Ascending aorta (tissue), 2 donors: Measurements from ENCODE around the gene TMEM132C. TPM values are rescaled to one million over a fixed set of nuclear protein-coding genes. Genes with fewer than 3 reads are reported as not detected.
"Not testable (repeated sequence)": the region's sequence is repeated elsewhere in the genome, so short reads cannot be mapped to it uniquely, and the experiment has no call there.

Experiments
- DNase-seq, 2 donors: peaks; one replicate each; pipeline ENCODE4 v3.0.0-alpha.2; 2019; ENCODE audit warnings: low spot score in 2 of 2
- H3K27ac ChIP-seq, 2 donors: fragments of 200-600 bp; sonication (generic); one replicate each; pipeline ENCODE4 v1.5.1; 2016 to 2017; ENCODE audit warnings: mild to moderate bottlenecking in 1 of 2
- H3K27me3 ChIP-seq: fragments of 200-600 bp; sonication (generic); one replicate; pipeline ENCODE4 v1.5.1; 2017
- H3K36me3 ChIP-seq, 2 donors: fragments of 200-600 bp; sonication (generic); one replicate each; pipeline ENCODE4 v1.5.1; 2016
- H3K4me1 ChIP-seq, 2 donors: fragments of 200-600 bp; sonication (generic); one replicate each; pipeline ENCODE4 v1.5.1; 2016 to 2017; ENCODE audit warnings: mild to moderate bottlenecking in 1 of 2
- H3K4me3 ChIP-seq, 2 donors: fragments of 200-600 bp; sonication (generic); one replicate each; pipeline ENCODE4 v1.5.1; 2016 to 2017; ENCODE audit warnings: mild to moderate bottlenecking in 1 of 2
- H3K9me3 ChIP-seq, 2 donors: fragments of 200-600 bp; sonication (generic); one replicate each; pipeline ENCODE4 v1.5.1; 2016
- CTCF ChIP-seq, 3 experiments: fragments of 200-600 bp in 2 of 3; fragments of 450-650 bp in 1 of 3; sonication (generic) in 2 of 3; IDR thresholded peaks; one replicate each; pipeline ENCODE4 v1.5.1; 2016 to 2019; ENCODE audit warnings: antibody characterized with exemption in 3 of 3, mild to moderate bottlenecking in 1 of 3, moderate library complexity in 1 of 3
- intact Hi-C: fragments of 100-400 bp; cut with DNase I; formaldehyde crosslinking; loops from one replicate; pipeline ENCODE4 v1.15.1; 2023
- total RNA-seq: library from RNA; depleted of rRNA; stranded (reverse); fragments of >200 nt; gene quantifications from one replicate; pipeline ENCODE4 v1.1.0, GENCODE V29; 2016

TMEM132C gene
- total RNA-seq, 1 donor from 2014 or later: 0.96 TPM

GRCh38 chr12:128240745-128241144 lies 26.2 kb upstream of the TMEM132C start:
- Histone ChIP-seq H3K27me3 (no peaks in the 10 kb centered on the region), H3K27ac (no peak overlapping the region), H3K9me3 (no peaks in the 10 kb centered on the region), H3K36me3 (no peaks in the 10 kb centered on the region), H3K4me1 (no peaks in the 10 kb centered on the region), H3K4me3 (no peak overlapping the region)
- TF ChIP-seq CTCF (IDR thresholded peaks at IDR 0.05): no peak
- no peak for DNase-seq
- intact Hi-C loops: no loop called here

- Histone ChIP-seq H3K9me3 (no peaks in the 10 kb centered on the region), H3K27me3 (no peaks in the 10 kb centered on the region), H3K27ac (no peak overlapping the region), H3K4me1 (no peaks in the 10 kb centered on the region), H3K36me3 (no peaks in the 10 kb centered on the region), H3K4me3 (no peak overlapping the region)
- intact Hi-C loops: no loop called here
- no peak for DNase-seq
- TF ChIP-seq CTCF (IDR thresholded peaks at IDR 0.05): no peak
Observed at GRCh38 chr12:128245121-128245520, 21.8 kb upstream of the TMEM132C start.

- no peak for DNase-seq
- Histone ChIP-seq H3K27me3 (no peaks in the 10 kb centered on the region), H3K36me3 (no peaks in the 10 kb centered on the region), H3K4me3 (no peak overlapping the region), H3K9me3 (no peaks in the 10 kb centered on the region), H3K27ac (no peak overlapping the region), H3K4me1 (no peaks in the 10 kb centered on the region)
- intact Hi-C loops: no loop called here
- TF ChIP-seq CTCF (IDR thresholded peaks at IDR 0.05): no peak
Observed at GRCh38 chr12:128245905-128246304, 21.1 kb upstream of the TMEM132C start.

- Histone ChIP-seq H3K36me3 (no peaks in the 10 kb centered on the region), H3K4me1 (no peaks in the 10 kb centered on the region), H3K4me3 (no peak overlapping the region), H3K27ac (no peak overlapping the region), H3K9me3 (no peaks in the 10 kb centered on the region), H3K27me3 (no peaks in the 10 kb centered on the region)
- intact Hi-C loops: no loop called here
- DNase-seq: no peak
- no peak for TF ChIP-seq CTCF (IDR thresholded peaks at IDR 0.05)
Observed at GRCh38 chr12:128250096-128250495, 16.9 kb upstream of the TMEM132C start.

GRCh38 chr12:128253829-128254228 lies 13.1 kb upstream of the TMEM132C start:
- H3K9me3 ChIP-seq, H3K4me1 ChIP-seq, H3K27me3 ChIP-seq, H3K36me3 ChIP-seq, H3K4me3 ChIP-seq, DNase-seq, H3K27ac ChIP-seq, intact Hi-C loops: not testable (repeated sequence)

GRCh38 chr12:128258866-128259555 lies 8.0 kb upstream of the TMEM132C start:
- H3K4me3 ChIP-seq: no peak overlapping the region
- H3K27ac ChIP-seq: no peak overlapping the region
- H3K36me3 ChIP-seq: no peaks in the 10 kb centered on the region
- H3K9me3 ChIP-seq: no peaks in the 10 kb centered on the region
- no peaks in the 10 kb centered on the region for H3K4me1 ChIP-seq
- H3K27me3 ChIP-seq: no peaks in the 10 kb centered on the region
- DNase-seq: no peak
- no peak for TF ChIP-seq CTCF (IDR thresholded peaks at IDR 0.05)
- intact Hi-C loops: no loop called here
